ENCODE data around the gene ADAMTS9.
A peak's percentile ranks its signal among the peaks of the same experiment; 100 is the strongest.

GRCh38 chr3:64651303-64651702, 36.5 kb downstream of the ADAMTS9 start:
- TF ChIP-seq CTCF (IDR thresholded peaks at IDR 0.05): peak in 4 of 7 experiments; percentile 13 to 24 (median 18)
- TF ChIP-seq POLR2A (IDR thresholded peaks at IDR 0.05): no peak
